ENCODE data around the gene LMAN1L. TPM values are rescaled to one million over a fixed set of nuclear protein-coding genes. Genes with fewer than 3 reads are reported as not detected.

LMAN1L gene
- total RNA-seq, 2 experiments from 2014 or later, result 0.09 to 0.38 TPM

DNA sequence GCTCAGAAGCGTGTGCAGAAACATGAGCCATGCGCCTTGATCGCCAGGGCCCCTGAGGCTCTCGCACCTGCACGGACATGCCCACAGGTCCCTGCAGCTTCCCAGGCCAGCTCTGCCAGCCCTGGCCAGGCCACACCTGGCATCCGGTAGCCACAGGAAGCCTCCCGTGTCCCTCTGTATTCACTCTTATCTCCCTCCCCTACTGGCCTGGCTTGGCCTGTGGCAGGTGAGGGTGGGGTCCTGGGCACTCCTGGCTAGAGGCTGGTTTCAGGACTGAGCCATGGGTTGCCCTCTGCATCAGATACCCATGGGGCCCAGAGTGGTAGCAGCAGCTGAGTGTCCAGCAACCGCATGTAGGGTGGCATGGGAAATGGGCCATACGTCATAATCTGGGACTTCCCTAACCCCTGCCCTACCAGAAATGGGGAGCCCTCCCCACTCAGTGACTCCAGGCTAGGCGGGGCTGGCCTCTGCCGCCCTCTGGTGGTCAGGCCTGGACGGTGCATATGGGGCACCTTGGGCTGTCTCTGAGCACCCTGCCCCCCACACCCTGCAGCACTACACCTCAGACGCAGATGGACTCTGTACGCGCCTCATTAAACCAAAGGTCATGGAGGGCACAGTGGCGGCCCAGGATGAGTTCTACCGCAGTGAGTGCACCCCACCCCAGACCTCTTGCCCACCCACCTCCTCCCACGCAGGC lies 12.6 kb upstream of the LMAN1L start:
- peaks cover 92% of the 10 kb centered on the region for H3K36me3 ChIP-seq (ENCODE audit: insufficient read depth, low read length)
- peak overlapping the region; percentile 61 for H3K27ac ChIP-seq (ENCODE audit: low read depth, low read length, poor library complexity, severe bottlenecking)
- peaks cover 10% of the 10 kb centered on the region; the same call in 1 of the 2 replicates for H4K20me1 ChIP-seq (ENCODE audit: insufficient read depth, low read length)
- H3K79me2 ChIP-seq (ENCODE audit: insufficient read depth, low read depth, low read length), result peaks cover 33% of the 10 kb centered on the region
- H3K9me2 ChIP-seq (ENCODE audit: insufficient read depth, low read length), result no peaks in the 10 kb centered on the region
- intact Hi-C loops (cut with micrococcal nuclease; ENCODE audit: unreplicated experiment), result loop anchor here (1.0 kb wide), 4 partner anchors 19 to 165 kb away; no protein-coding TSS in a partner anchor
- peak overlapping the region; percentile 36; the same call in 1 of the 2 replicates for H3K4me2 ChIP-seq (ENCODE audit: low read length)
- no TSS peak for BruUV-seq (replicated peaks)
- H3K9me3 ChIP-seq (ENCODE audit: low read length), result no peaks in the 10 kb centered on the region
- DNase-seq (ENCODE audit: low spot score), result peak; percentile 77
- H3K4me1 ChIP-seq (ENCODE audit: insufficient read depth, low read length, poor library complexity, severe bottlenecking), result peaks cover 55% of the 10 kb centered on the region
- ChIA-PET CTCF (ENCODE audit: unreplicated experiment) (interaction anchor here (0.6 to 1.8 kb wide), 6 partner anchors 13 to 22 kb away, joined by 4 to 8 read pairs (median 6); no protein-coding TSS in a partner anchor), POLR2A (interaction anchor here (0.6 to 1.3 kb wide), 8 partner anchors 12 to 201 kb away, joined by 3 to 9 read pairs (median 4); no protein-coding TSS in a partner anchor)
- no peak overlapping the region for H3K4me3 ChIP-seq (ENCODE audit: low read depth, low read length, poor library complexity, severe bottlenecking)
- no peak overlapping the region for H2AFZ ChIP-seq (ENCODE audit: low read length)
- TF ChIP-seq, protein P1, sequence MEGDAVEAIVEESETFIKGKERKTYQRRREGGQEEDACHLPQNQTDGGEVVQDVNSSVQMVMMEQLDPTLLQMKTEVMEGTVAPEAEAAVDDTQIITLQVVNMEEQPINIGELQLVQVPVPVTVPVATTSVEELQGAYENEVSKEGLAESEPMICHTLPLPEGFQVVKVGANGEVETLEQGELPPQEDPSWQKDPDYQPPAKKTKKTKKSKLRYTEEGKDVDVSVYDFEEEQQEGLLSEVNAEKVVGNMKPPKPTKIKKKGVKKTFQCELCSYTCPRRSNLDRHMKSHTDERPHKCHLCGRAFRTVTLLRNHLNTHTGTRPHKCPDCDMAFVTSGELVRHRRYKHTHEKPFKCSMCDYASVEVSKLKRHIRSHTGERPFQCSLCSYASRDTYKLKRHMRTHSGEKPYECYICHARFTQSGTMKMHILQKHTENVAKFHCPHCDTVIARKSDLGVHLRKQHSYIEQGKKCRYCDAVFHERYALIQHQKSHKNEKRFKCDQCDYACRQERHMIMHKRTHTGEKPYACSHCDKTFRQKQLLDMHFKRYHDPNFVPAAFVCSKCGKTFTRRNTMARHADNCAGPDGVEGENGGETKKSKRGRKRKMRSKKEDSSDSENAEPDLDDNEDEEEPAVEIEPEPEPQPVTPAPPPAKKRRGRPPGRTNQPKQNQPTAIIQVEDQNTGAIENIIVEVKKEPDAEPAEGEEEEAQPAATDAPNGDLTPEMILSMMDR (conservative IDR thresholded peaks at IDR 0.05; ENCODE audit: low read length), result peak; percentile 88
- TF ChIP-seq EZH2phosphoT487 (IDR thresholded peaks at IDR 0.05; ENCODE audit: borderline replicate concordance, low read depth, low read length), result no peak

DNA sequence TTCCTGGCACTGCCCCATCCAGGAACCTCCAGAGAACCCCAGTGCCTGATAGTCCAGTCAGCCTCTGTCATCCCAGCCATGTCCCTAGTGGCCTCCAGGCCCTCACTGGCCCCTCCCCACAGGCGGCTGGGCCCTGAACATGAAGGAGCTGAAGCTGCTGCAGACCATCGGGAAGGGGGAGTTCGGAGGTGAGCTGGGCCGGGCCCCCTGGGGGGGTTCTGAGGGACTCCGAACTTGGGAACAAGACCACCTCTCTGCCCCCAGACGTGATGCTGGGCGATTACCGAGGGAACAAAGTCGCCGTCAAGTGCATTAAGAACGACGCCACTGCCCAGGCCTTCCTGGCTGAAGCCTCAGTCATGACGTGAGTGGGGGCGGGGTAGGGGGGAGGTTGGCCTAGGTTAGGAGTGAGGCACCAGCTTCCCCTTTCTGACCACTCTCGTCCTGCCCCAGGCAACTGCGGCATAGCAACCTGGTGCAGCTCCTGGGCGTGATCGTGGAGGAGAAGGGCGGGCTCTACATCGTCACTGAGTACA lies 12.0 kb upstream of the LMAN1L start:
- Histone ChIP-seq H3K79me2 (ENCODE audit: insufficient read depth, low read depth, low read length) (peaks cover 26% of the 10 kb centered on the region), H3K4me3 (ENCODE audit: low read depth, low read length, poor library complexity, severe bottlenecking) (no peak overlapping the region), H2AFZ (ENCODE audit: low read length) (no peak overlapping the region), H3K4me1 (ENCODE audit: insufficient read depth, low read length, poor library complexity, severe bottlenecking) (peaks cover 48% of the 10 kb centered on the region), H3K27ac (ENCODE audit: low read depth, low read length, poor library complexity, severe bottlenecking) (no peak overlapping the region), H3K9me3 (ENCODE audit: low read length) (no peaks in the 10 kb centered on the region), H3K4me2 (ENCODE audit: low read length) (no peak overlapping the region), H3K9me2 (ENCODE audit: insufficient read depth, low read length) (no peaks in the 10 kb centered on the region), H4K20me1 (ENCODE audit: insufficient read depth, low read length) (peaks cover 10% of the 10 kb centered on the region; the same call in 1 of the 2 replicates), H3K36me3 (ENCODE audit: insufficient read depth, low read length) (peaks cover 92% of the 10 kb centered on the region)
- TF ChIP-seq, protein P1 (conservative IDR thresholded peaks at IDR 0.05; ENCODE audit: low read length), result no peak
- no peak for TF ChIP-seq EZH2phosphoT487 (IDR thresholded peaks at IDR 0.05; ENCODE audit: borderline replicate concordance, low read depth, low read length)
- DNase-seq (ENCODE audit: low spot score), result no peak
- ChIA-PET POLR2A (interaction anchor here (0.8 to 0.9 kb wide), 2 partner anchors 23 to 104 kb away, joined by 3 read pairs; no protein-coding TSS in a partner anchor), CTCF (ENCODE audit: unreplicated experiment) (no interaction called here)
- intact Hi-C loops (cut with micrococcal nuclease; ENCODE audit: unreplicated experiment), result loop anchor here (1.0 kb wide), 4 partner anchors 19 to 165 kb away; no protein-coding TSS in a partner anchor
- no TSS peak for BruUV-seq (replicated peaks)
